Body of pancreas (tissue), 4 donors: ENCODE results near the gene SERPINE1. TPM values are rescaled to one million over a fixed set of nuclear protein-coding genes. Genes with fewer than 3 reads are reported as not detected.

ENCODE experiments used
- ATAC-seq: fragments of 150-250 bp; one replicate; pipeline ENCODE4 v1.9.1; 2016
- DNase-seq, 4 donors: peaks; one replicate each; pipeline ENCODE4 v3.0.0-alpha.2; 2019
- H3K27ac ChIP-seq, 4 donors: fragments of 200-600 bp; sonication (generic); 1 replicate in 3 of 4; 2 replicates in 1 of 4; pipeline versions ENCODE4 v1.5.1 to v1.6.1; 2016 to 2019; ENCODE audit warnings: mild to moderate bottlenecking in 1 of 4, mixed read lengths in 1 of 4, moderate library complexity in 1 of 4
- H3K27me3 ChIP-seq, 2 donors: fragments of 200-600 bp; sonication (generic); one replicate each; pipeline ENCODE4 v1.6.0; 2016; ENCODE audit warnings: mild to moderate bottlenecking in 1 of 2
- H3K36me3 ChIP-seq, 2 donors: fragments of 200-600 bp; sonication (generic); replicated peaks in 1 of 2; 2 replicates each; pipeline ENCODE4 v1.5.1; 2016; ENCODE audit warnings: low read depth in 2 of 2; ENCODE audit not compliant: insufficient read depth in 1 of 2
- H3K4me1 ChIP-seq: fragments of 200-600 bp; sonication (generic); one replicate; pipeline ENCODE4 v1.6.0; 2016
- H3K4me3 ChIP-seq, 2 donors: fragments of 200-600 bp; sonication (generic); 1 replicate in 1 of 2; 2 replicates in 1 of 2; pipeline ENCODE4 v1.5.1; 2016 to 2019
- H3K9me3 ChIP-seq, 3 donors: fragments of 200-600 bp; sonication (generic); 1 replicate in 2 of 3; 2 replicates in 1 of 3; pipeline ENCODE4 v1.5.1; 2016
- CTCF ChIP-seq, 7 experiments: fragments of 450-650 bp in 4 of 7; fragments of 200-600 bp in 3 of 7; sonication (generic) in 3 of 7; IDR thresholded peaks; one replicate each; pipeline ENCODE4 v1.5.1; 2016 to 2019; ENCODE audit warnings: antibody characterized with exemption in 7 of 7
- POLR2A ChIP-seq, 3 donors: fragments of 450-650 bp; IDR thresholded peaks; one replicate each; pipeline ENCODE4 v1.6.1; 2016; ENCODE audit warnings: antibody characterized with exemption in 3 of 3, mild to moderate bottlenecking in 2 of 3
- WGBS, 2 donors: methylation state at CpG; one replicate each; pipeline ENCODE4 v1.1.5; 2017; 5-methylcytosine and 5-hydroxymethylcytosine counted together
- intact Hi-C: fragments of 100-400 bp; cut with DNase I; formaldehyde crosslinking; loops from one replicate; pipeline ENCODE4 v1.15.1; 2023
- total RNA-seq, 2 donors: library from RNA; depleted of rRNA; stranded (reverse); fragments of >200 nt; gene quantifications; one replicate each; pipeline ENCODE4 v1.1.0, GENCODE V29; 2016

SERPINE1 gene
- total RNA-seq, 2 donors from 2014 or later = 20.2 to 36.3 TPM

- ATAC-seq = peak; percentile 49
- no peak overlapping the region for H3K4me3 ChIP-seq
- peak; percentile 66 to 77 (median 72) for DNase-seq
- peaks cover 49% of the 10 kb centered on the region for H3K4me1 ChIP-seq
- H3K9me3 ChIP-seq = no peaks in the 10 kb centered on the region
- intact Hi-C loops = no loop called here
- 1 to 3% methylated on average over 3 to 33 of the region's 33 CpGs for WGBS, 2 donors
- H3K36me3 ChIP-seq = no peaks in the 10 kb centered on the region
- peaks cover 0 to 64% of the 10 kb centered on the region in 2 donors for H3K27me3 ChIP-seq
- TF ChIP-seq POLR2A (IDR thresholded peaks at IDR 0.05) (no peak), CTCF (IDR thresholded peaks at IDR 0.05) (peak; percentile 76 to 88 (median 82))
- H3K27ac ChIP-seq = no peak overlapping the region
These were observed 43.1 kb downstream of the SERPINE1 start for GRCh38 chr7:101169838-101170551.

- intact Hi-C loops = no loop called here
- no peak overlapping the region for H3K27ac ChIP-seq
- H3K36me3 ChIP-seq = no peaks in the 10 kb centered on the region
- ATAC-seq (no peak), DNase-seq (no peak)
- 5 to 10% methylated on average over 17 of the region's 17 CpGs for whole genome bisulfite sequencing, 2 donors
- peaks cover 41% of the 10 kb centered on the region for H3K4me1 ChIP-seq
- no peak for TF ChIP-seq POLR2A (IDR thresholded peaks at IDR 0.05)
- TF ChIP-seq CTCF (IDR thresholded peaks at IDR 0.05) = no peak
- no peak overlapping the region for H3K4me3 ChIP-seq
- H3K9me3 ChIP-seq = no peaks in the 10 kb centered on the region
- peaks cover 0 to 68% of the 10 kb centered on the region in 2 donors for H3K27me3 ChIP-seq
These were observed 43.9 kb downstream of the SERPINE1 start for GRCh38 chr7:101170617-101171441.

- Histone ChIP-seq H3K9me3 (no peaks in the 10 kb centered on the region), H3K36me3 (no peaks in the 10 kb centered on the region), H3K27ac (no peak overlapping the region), H3K4me1 (peaks cover 38% of the 10 kb centered on the region), H3K27me3 (peaks cover 0 to 69% of the 10 kb centered on the region in 2 donors), H3K4me3 (no peak overlapping the region)
- 2 to 3% methylated on average over 13 of the region's 13 CpGs for WGBS, 2 donors
- no peak for TF ChIP-seq POLR2A (IDR thresholded peaks at IDR 0.05)
- peak in 1 of 7 experiments; percentile 4 for TF ChIP-seq CTCF (IDR thresholded peaks at IDR 0.05)
- ATAC-seq (no peak), DNase-seq (no peak)
- intact Hi-C loops = no loop called here
These were observed 44.5 kb downstream of the SERPINE1 start for GRCh38 chr7:101171442-101171837.

- 0 to 1% methylated on average over 3 to 78 of the region's 79 CpGs for WGBS, 2 donors
- Histone ChIP-seq H3K36me3 (no peaks in the 10 kb centered on the region), H3K27me3 (peaks cover 0 to 71% of the 10 kb centered on the region in 2 donors), H3K9me3 (no peaks in the 10 kb centered on the region), H3K27ac (no peak overlapping the region), H3K4me3 (no peak overlapping the region), H3K4me1 (peaks cover 38% of the 10 kb centered on the region)
- peak in 3 of 4 donors; percentile 27 to 36 (median 34) for DNase-seq
- no peak for ATAC-seq
- intact Hi-C loops = no loop called here
- TF ChIP-seq POLR2A (IDR thresholded peaks at IDR 0.05) = no peak
- no peak for TF ChIP-seq CTCF (IDR thresholded peaks at IDR 0.05)
These were observed 45.3 kb downstream of the SERPINE1 start for GRCh38 chr7:101172005-101172853.
